Glutamatergic neuron (in vitro differentiated cells): ENCODE results near the gene C18orf32. TPM values are rescaled to one million over a fixed set of nuclear protein-coding genes. Genes with fewer than 3 reads are reported as not detected.

ENCODE experiments used
- DNase-seq: peaks from one replicate; pipeline ENCODE4 v3.0.0; 2022
- H3K27ac Mint-ChIP-seq: one replicate; pipeline ENCODE4 v1.8.0; 2020; ENCODE audit warnings: mild to moderate bottlenecking, mixed read lengths, inconsistent platforms; ENCODE audit not compliant: unreplicated experiment
- H3K27me3 Mint-ChIP-seq: one replicate; pipeline ENCODE4 v1.8.0; 2020; ENCODE audit warnings: mild to moderate bottlenecking, moderate library complexity, mixed read lengths, inconsistent platforms; ENCODE audit not compliant: unreplicated experiment
- H3K36me3 Mint-ChIP-seq: one replicate; pipeline ENCODE4 v1.8.0; 2020; ENCODE audit warnings: mild to moderate bottlenecking, mixed read lengths, inconsistent platforms; ENCODE audit not compliant: unreplicated experiment
- H3K4me1 Mint-ChIP-seq: one replicate; pipeline ENCODE4 v1.8.0; 2020; ENCODE audit warnings: mild to moderate bottlenecking, low read depth, mixed read lengths, inconsistent platforms; ENCODE audit not compliant: unreplicated experiment
- H3K4me3 Mint-ChIP-seq: one replicate; pipeline ENCODE4 v1.8.0; 2020; ENCODE audit warnings: mild to moderate bottlenecking, mixed read lengths, inconsistent platforms; ENCODE audit not compliant: unreplicated experiment
- H3K9me3 Mint-ChIP-seq: one replicate; pipeline ENCODE4 v1.8.0; 2020; ENCODE audit warnings: mild to moderate bottlenecking, moderate library complexity, mixed read lengths, inconsistent platforms; ENCODE audit not compliant: unreplicated experiment
- total RNA-seq: library from RNA; stranded (reverse); fragmentation: NEBNext Ultra II Directional; extraction: Animal tissue kit (Norgen Biotek cat#: 25700); gene quantifications from one replicate; pipeline ENCODE4 v1.2.1, GENCODE V29; 2021; ENCODE audit not compliant: unreplicated experiment
- TF ChIP-seq, protein P1 (sequence below): fragments of 200-600 bp; sonication (generic); IDR thresholded peaks from one replicate; pipeline ENCODE4 v1.5.0; 2021; ENCODE audit not compliant: partially characterized antibody, unreplicated experiment

Gene C18orf32
- total RNA-seq, 1 donor from 2014 or later, result 122 TPM

DNA sequence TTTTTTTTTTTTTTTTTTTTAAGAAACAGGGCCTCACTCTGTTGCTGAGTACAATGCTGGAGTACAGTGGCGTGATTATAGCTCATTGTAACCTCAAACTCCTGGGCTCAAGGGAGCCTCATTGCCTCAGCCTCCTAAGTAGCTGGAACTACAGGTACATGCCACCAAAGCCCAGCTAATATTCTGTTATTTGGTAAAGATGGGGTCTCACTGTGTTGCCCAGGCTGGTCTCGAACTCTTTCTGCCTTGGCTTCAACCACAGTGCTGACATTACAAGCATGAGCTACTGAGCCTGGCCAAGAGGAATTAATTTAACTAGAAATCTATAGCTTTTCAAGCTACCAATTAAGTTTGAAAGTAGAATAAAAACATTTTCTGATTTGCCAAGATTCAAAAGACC is 54.4 kb downstream of the C18orf32 start:
- Mint-ChIP-seq H3K36me3 (no peaks in the 10 kb centered on the region), H3K27ac (no peak overlapping the region), H3K4me1 (peaks cover 2% of the 10 kb centered on the region), H3K9me3 (no peaks in the 10 kb centered on the region), H3K27me3 (no peaks in the 10 kb centered on the region), H3K4me3 (no peak overlapping the region)
- TF ChIP-seq, protein P1, sequence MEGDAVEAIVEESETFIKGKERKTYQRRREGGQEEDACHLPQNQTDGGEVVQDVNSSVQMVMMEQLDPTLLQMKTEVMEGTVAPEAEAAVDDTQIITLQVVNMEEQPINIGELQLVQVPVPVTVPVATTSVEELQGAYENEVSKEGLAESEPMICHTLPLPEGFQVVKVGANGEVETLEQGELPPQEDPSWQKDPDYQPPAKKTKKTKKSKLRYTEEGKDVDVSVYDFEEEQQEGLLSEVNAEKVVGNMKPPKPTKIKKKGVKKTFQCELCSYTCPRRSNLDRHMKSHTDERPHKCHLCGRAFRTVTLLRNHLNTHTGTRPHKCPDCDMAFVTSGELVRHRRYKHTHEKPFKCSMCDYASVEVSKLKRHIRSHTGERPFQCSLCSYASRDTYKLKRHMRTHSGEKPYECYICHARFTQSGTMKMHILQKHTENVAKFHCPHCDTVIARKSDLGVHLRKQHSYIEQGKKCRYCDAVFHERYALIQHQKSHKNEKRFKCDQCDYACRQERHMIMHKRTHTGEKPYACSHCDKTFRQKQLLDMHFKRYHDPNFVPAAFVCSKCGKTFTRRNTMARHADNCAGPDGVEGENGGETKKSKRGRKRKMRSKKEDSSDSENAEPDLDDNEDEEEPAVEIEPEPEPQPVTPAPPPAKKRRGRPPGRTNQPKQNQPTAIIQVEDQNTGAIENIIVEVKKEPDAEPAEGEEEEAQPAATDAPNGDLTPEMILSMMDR, result no peak
- DNase-seq, result no peak

DNA sequence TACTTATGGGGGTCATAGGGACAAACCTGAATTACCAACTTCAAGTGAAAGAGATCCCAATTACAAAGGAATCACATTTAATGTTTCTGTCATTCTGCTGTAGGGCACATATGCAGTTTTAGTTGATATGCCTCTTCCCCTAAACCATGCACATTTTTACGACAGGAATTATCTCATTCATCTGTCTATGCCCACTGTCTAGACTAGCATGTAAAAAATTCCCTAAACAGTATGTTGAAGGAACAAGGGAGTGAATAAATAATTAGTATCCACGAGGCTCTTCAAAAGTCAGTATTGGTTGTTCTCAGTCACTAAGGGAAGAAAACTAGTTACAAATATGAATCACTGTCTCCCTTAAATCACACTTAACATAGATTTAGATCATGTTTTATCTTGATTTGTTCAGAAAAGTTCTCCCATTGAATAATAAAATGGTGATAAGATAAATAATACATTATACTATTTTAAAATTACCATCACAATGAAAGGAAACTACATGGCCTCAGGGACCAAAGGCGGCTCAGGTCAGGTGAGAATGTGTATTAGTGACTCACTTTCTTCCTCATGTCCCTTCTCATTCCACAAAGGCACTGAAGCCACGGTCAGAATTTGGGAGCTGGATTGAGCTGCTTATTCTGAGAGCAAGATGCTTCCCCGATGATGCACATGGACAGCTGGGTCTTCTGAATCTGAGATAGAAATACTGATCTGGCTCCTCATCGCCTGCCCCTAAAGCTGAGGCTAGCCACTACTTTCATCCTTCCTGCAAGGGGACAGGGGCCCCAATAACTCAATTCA is 55.7 kb downstream of the C18orf32 start:
- no peak overlapping the region for H3K4me3 Mint-ChIP-seq
- no peaks in the 10 kb centered on the region for H3K9me3 Mint-ChIP-seq
- peaks cover 2% of the 10 kb centered on the region for H3K4me1 Mint-ChIP-seq
- H3K27me3 Mint-ChIP-seq, result no peaks in the 10 kb centered on the region
- TF ChIP-seq, protein P1, result no peak
- no peak overlapping the region for H3K27ac Mint-ChIP-seq
- no peak for DNase-seq
- no peaks in the 10 kb centered on the region for H3K36me3 Mint-ChIP-seq

Other genes starting within 250 kb of the C18orf32 start
- 39.0 TPM for gene DYM, start 26.6 kb downstream of the C18orf32 start, total RNA-seq
- 990 TPM for gene RPL17, start 5.2 kb upstream of the C18orf32 start, total RNA-seq
- gene LIPG, start 74.8 kb upstream of the C18orf32 start, total RNA-seq, result 10.2 TPM